WTC11 (cell line): ENCODE data around the gene SMIM29.

Experiments
- ATF1 ChIP-seq: sonication (generic); formaldehyde crosslinking; IDR thresholded peaks from 2 replicates; pipeline ENCODE4 v1.8.1; 2023; ENCODE audit warnings: mild to moderate bottlenecking, moderate library complexity, missing genetic modification reagents
- ATF3 ChIP-seq: sonication (generic); formaldehyde crosslinking; conservative IDR thresholded peaks from 2 replicates; pipeline ENCODE4 v1.8.1; 2022; ENCODE audit warnings: mild to moderate bottlenecking, missing genetic modification reagents
- CTCF ChIP-seq: fragments of 200-600 bp; IDR thresholded peaks from 2 replicates; pipeline ENCODE4 v1.8.0; 2022; ENCODE audit warnings: antibody characterized with exemption
- E2F5 ChIP-seq: sonication (generic); formaldehyde crosslinking; IDR thresholded peaks from 2 replicates; pipeline ENCODE4 v1.8.1; 2022; ENCODE audit warnings: mild to moderate bottlenecking, moderate library complexity, missing genetic modification reagents
- NFE2L1 ChIP-seq: sonication (generic); formaldehyde crosslinking; IDR thresholded peaks from 2 replicates; pipeline ENCODE4 v1.8.1; 2023; ENCODE audit warnings: missing genetic modification reagents
- NR1H2 ChIP-seq: sonication (generic); formaldehyde crosslinking; IDR thresholded peaks from 2 replicates; pipeline ENCODE4 v1.9.0; 2021; ENCODE audit warnings: mild to moderate bottlenecking, moderate library complexity, missing genetic modification reagents
- PRDM15 ChIP-seq: sonication (generic); formaldehyde crosslinking; IDR thresholded peaks from 2 replicates; pipeline ENCODE4 v1.8.0; 2022; ENCODE audit warnings: missing genetic modification reagents
- STAT6 ChIP-seq: sonication (generic); formaldehyde crosslinking; conservative IDR thresholded peaks from 2 replicates; pipeline ENCODE4 v1.8.1; 2023; ENCODE audit warnings: mild to moderate bottlenecking, low read depth, missing genetic modification reagents, moderate library complexity
- USF2 ChIP-seq: sonication (generic); formaldehyde crosslinking; IDR thresholded peaks from 2 replicates; pipeline ENCODE4 v1.8.1; 2023; ENCODE audit warnings: mild to moderate bottlenecking, missing genetic modification reagents, moderate library complexity
- ZNF121 ChIP-seq: sonication (generic); formaldehyde crosslinking; IDR thresholded peaks from 2 replicates; pipeline ENCODE4 v1.8.0; 2023; ENCODE audit warnings: missing genetic modification reagents
- ZNF317 ChIP-seq: sonication (generic); formaldehyde crosslinking; IDR thresholded peaks from 2 replicates; pipeline ENCODE4 v1.8.1; 2023; ENCODE audit warnings: low read depth, mild to moderate bottlenecking, moderate library complexity, missing genetic modification reagents, borderline replicate concordance

- no peak for TF ChIP-seq CTCF
- TF ChIP-seq ZNF121 (CRISPR knock-in tag): no peak
- no peak for TF ChIP-seq USF2 (CRISPR knock-in tag)
- no peak for TF ChIP-seq NR1H2 (CRISPR knock-in tag)
- TF ChIP-seq E2F5 (CRISPR knock-in tag): no peak
- no peak for TF ChIP-seq ATF1
- no peak for TF ChIP-seq PRDM15 (CRISPR knock-in tag)
- no peak for TF ChIP-seq ATF3
- TF ChIP-seq NFE2L1: no peak
- no peak for TF ChIP-seq STAT6 (CRISPR knock-in tag)
- TF ChIP-seq ZNF317 (CRISPR knock-in tag): no peak
Measured at GRCh38 chr6:34226731-34227586, 21.8 kb downstream of the SMIM29 start.
